PFSK-1 (cell line): Measurements from ENCODE around the gene ITPA.
A peak's percentile ranks its signal among the peaks of the same experiment; 100 is the strongest.

Experiments used
- POLR2AphosphoS5 ChIP-seq: IDR thresholded peaks from 2 replicates; pipeline ENCODE4 v1.6.1; 2012; ENCODE audit warnings: low read depth, mild to moderate bottlenecking, control low read depth, low read length, moderate library complexity
- REST ChIP-seq, 2 experiments: IDR thresholded peaks; 2 replicates each; pipeline versions ENCODE4 v1.6.1 to v1.8.0; 2011 to 2012; ENCODE audit warnings: low read depth in 2 of 2, low read length in 2 of 2, control low read depth in 1 of 2, inconsistent platforms in 1 of 2, mild to moderate bottlenecking in 1 of 2, moderate library complexity in 1 of 2; ENCODE audit not compliant: insufficient read depth in 1 of 2
- SIN3A ChIP-seq: IDR thresholded peaks from 2 replicates; pipeline ENCODE4 v1.6.1; 2012; ENCODE audit warnings: mild to moderate bottlenecking, low read length, moderate library complexity, borderline replicate concordance; ENCODE audit not compliant: insufficient read depth
- TAF1 ChIP-seq: IDR thresholded peaks from 2 replicates; pipeline ENCODE4 v1.6.1; 2012; ENCODE audit warnings: low read length, control low read depth, borderline replicate concordance; ENCODE audit not compliant: insufficient read depth

- TF ChIP-seq POLR2AphosphoS5 (peak; percentile 34; the same call in 1 of the 2 replicates), REST (IDR thresholded peaks at IDR 0.05; ENCODE audit: insufficient read depth in 1 of 2, low read depth in 2 of 2, low read length in 2 of 2) (no peak), TAF1 (no peak), SIN3A (no peak)
These were observed 35.5 kb upstream of the ITPA start for GRCh38 chr20:3173610-3174441.
